ENCODE results near the gene GARIN5A. TPM values are rescaled to one million over a fixed set of nuclear protein-coding genes. Genes with fewer than 3 reads are reported as not detected.

The GARIN5A gene
- polyA plus RNA-seq, 3 donors = 0.41 TPM; not detected in 2

DNA sequence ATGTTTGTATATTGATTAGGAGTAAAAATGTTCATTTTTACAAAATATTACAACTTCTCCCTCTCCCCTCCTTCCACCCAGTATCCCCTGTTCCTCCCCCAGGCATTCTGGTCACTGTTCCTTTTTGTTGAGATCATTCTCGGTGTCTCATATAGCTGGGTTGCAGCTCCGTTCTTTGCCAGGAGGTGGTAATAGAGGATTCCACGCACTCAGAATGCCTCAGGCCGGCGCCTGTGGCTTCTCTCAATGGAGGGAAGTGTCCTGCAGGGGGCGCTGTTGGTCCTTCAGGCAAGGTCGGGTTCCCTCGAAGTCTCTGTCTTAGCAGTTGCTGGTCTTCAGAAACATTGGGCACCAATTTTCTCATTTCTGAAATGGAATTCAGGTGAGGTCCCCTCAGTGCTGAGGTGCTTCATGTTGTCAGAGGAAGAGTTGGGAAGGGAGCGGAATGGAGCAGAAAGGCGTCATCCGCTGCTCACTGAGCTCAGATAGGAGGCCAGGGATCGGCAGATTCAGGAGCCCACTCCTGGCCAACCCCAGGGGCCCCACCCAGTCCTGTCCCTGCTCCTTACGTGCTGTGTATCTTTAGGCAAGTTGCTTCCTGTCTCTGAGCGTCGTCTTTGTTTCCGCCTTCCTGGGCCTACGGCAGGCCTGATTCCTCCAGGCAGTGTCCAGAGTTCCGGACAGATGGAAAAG is 10.3 kb upstream of the GARIN5A start:
- H3K4me3 ChIP-seq (replicated peaks in 1 of 3; ENCODE audit: low read depth in 2 of 3, low read length in 3 of 3) = peak overlapping the region in 1 of 3 experiments; percentile 69
- H3K4me1 ChIP-seq (ENCODE audit: control insufficient read depth in 1 of 2, insufficient read depth in 2 of 2, low read length in 2 of 2) = peaks cover 53 to 63% of the 10 kb centered on the region in 2 donors
- 86% methylated on average over 14 of the region's 18 CpGs for WGBS (ENCODE audit: insufficient coverage)
- H3K27ac ChIP-seq (ENCODE audit: low read depth in 1 of 2, low read length in 2 of 2) = peak overlapping the region; percentile 19 to 68
- H3K27me3 Mint-ChIP-seq (ENCODE audit: low read depth in 3 of 3) = peaks cover 1 to 7% (median 7%) of the 10 kb centered on the region in 3 donors
- H3K4me3 Mint-ChIP-seq = no peak overlapping the region
- peak; percentile 29 to 41 (median 41) for DNase-seq
- H3K4me1 Mint-ChIP-seq = peaks cover 62% of the 10 kb centered on the region
- peaks cover 7 to 30% (median 18%) of the 10 kb centered on the region in 7 donors for H3K9me3 Mint-ChIP-seq
- peaks cover 12 to 15% of the 10 kb centered on the region in 2 donors for H3K36me3 ChIP-seq (replicated peaks in 1 of 2; ENCODE audit: control insufficient read depth in 1 of 2, insufficient read depth in 2 of 2, low read length in 2 of 2)
- H3K27me3 ChIP-seq (ENCODE audit: control insufficient read depth in 2 of 2, insufficient read depth in 2 of 2, low read length in 2 of 2) = no peaks in the 10 kb centered on the region
- H3K36me3 Mint-ChIP-seq = peaks cover 11 to 25% of the 10 kb centered on the region in 2 donors
- intact Hi-C loops (cut with micrococcal nuclease) = loop anchor here in 1 of 2 donors (2.0 kb wide), 1 partner anchor 70 kb away; no protein-coding TSS in a partner anchor
- no peak overlapping the region for H2AFZ ChIP-seq (ENCODE audit: insufficient read depth, low read depth, low read length, poor library complexity, severe bottlenecking)
- peaks cover 5 to 15% of the 10 kb centered on the region in 2 donors for H3K9me3 ChIP-seq (replicated peaks in 1 of 2; ENCODE audit: control insufficient read depth in 1 of 2, insufficient read depth in 1 of 2, low read length in 2 of 2)
- peak overlapping the region; percentile 71 for H3K4me2 ChIP-seq (replicated peaks; ENCODE audit: extremely low read depth, low read length, poor library complexity, severe bottlenecking)
- TF ChIP-seq, protein P1, sequence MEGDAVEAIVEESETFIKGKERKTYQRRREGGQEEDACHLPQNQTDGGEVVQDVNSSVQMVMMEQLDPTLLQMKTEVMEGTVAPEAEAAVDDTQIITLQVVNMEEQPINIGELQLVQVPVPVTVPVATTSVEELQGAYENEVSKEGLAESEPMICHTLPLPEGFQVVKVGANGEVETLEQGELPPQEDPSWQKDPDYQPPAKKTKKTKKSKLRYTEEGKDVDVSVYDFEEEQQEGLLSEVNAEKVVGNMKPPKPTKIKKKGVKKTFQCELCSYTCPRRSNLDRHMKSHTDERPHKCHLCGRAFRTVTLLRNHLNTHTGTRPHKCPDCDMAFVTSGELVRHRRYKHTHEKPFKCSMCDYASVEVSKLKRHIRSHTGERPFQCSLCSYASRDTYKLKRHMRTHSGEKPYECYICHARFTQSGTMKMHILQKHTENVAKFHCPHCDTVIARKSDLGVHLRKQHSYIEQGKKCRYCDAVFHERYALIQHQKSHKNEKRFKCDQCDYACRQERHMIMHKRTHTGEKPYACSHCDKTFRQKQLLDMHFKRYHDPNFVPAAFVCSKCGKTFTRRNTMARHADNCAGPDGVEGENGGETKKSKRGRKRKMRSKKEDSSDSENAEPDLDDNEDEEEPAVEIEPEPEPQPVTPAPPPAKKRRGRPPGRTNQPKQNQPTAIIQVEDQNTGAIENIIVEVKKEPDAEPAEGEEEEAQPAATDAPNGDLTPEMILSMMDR (IDR thresholded peaks at IDR 0.05) = peak; percentile 65
- no peaks in the 10 kb centered on the region for H3K79me2 ChIP-seq (ENCODE audit: insufficient read depth, low read length)
- H4K20me1 ChIP-seq (ENCODE audit: insufficient read depth, low read length) = peaks cover 8% of the 10 kb centered on the region
- H3K27ac Mint-ChIP-seq = peak overlapping the region; percentile 14 to 94 (median 50)
- H3K9ac ChIP-seq (ENCODE audit: insufficient read depth, low read length, poor library complexity, severe bottlenecking) = no peak overlapping the region

DNA sequence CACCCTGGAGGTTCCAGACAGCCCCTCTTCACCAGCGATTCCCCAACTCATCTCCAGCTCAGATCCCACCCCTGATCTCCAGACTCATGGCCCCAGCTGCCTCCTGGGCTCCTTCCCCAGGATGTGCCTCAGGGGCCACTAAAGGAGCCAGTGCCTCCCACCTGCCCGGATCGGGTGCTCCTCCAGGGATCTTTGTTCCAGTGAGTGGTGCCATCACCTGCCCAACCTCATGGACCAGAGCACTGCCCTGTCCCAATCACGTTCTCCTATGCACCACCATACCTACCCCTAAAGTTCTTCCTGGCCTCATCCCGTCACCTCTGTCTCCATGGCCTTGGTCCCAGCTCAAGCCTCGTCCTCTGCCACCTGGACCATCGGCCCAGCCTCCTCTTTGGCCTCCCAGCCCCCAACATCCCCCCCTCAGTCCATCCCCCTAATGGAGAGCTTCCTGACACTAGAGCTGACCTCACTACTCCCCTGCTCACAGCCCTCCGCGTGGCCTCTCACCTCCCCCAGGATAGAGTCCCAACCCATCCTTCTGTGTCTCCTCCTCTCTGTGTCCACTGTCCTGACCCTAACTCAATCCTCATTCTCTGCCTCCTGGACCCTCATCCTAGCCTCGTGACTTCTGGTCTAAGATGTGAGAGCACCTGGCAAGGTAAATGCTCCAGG is 8.8 kb upstream of the GARIN5A start:
- peaks cover 0 to 5% (median 1%) of the 10 kb centered on the region in 3 donors for H3K27me3 Mint-ChIP-seq (ENCODE audit: low read depth in 3 of 3)
- peak overlapping the region in 3 of 7 donors; percentile 12 to 27 (median 26) for H3K27ac Mint-ChIP-seq
- H3K27ac ChIP-seq (ENCODE audit: low read depth in 1 of 2, low read length in 2 of 2) = no peak overlapping the region
- H3K79me2 ChIP-seq (ENCODE audit: insufficient read depth, low read length) = no peaks in the 10 kb centered on the region
- peaks cover 38 to 47% of the 10 kb centered on the region in 2 donors for H3K4me1 ChIP-seq (ENCODE audit: control insufficient read depth in 1 of 2, insufficient read depth in 2 of 2, low read length in 2 of 2)
- H3K36me3 Mint-ChIP-seq = peaks cover 20 to 34% of the 10 kb centered on the region in 2 donors
- intact Hi-C loops (cut with micrococcal nuclease) = no loop called here
- no peak overlapping the region for H3K9ac ChIP-seq (ENCODE audit: insufficient read depth, low read length, poor library complexity, severe bottlenecking)
- H3K4me2 ChIP-seq (replicated peaks; ENCODE audit: extremely low read depth, low read length, poor library complexity, severe bottlenecking) = no peak overlapping the region
- no peak overlapping the region for H3K4me3 ChIP-seq (replicated peaks in 1 of 3; ENCODE audit: low read depth in 2 of 3, low read length in 3 of 3)
- TF ChIP-seq, protein P1 (IDR thresholded peaks at IDR 0.05) = no peak
- H4K20me1 ChIP-seq (ENCODE audit: insufficient read depth, low read length) = peaks cover 10% of the 10 kb centered on the region
- H3K27me3 ChIP-seq (ENCODE audit: control insufficient read depth in 2 of 2, insufficient read depth in 2 of 2, low read length in 2 of 2) = no peaks in the 10 kb centered on the region
- peaks cover 5 to 11% of the 10 kb centered on the region in 2 donors for H3K9me3 ChIP-seq (replicated peaks in 1 of 2; ENCODE audit: control insufficient read depth in 1 of 2, insufficient read depth in 1 of 2, low read length in 2 of 2)
- H3K4me1 Mint-ChIP-seq = peaks cover 48% of the 10 kb centered on the region
- H3K4me3 Mint-ChIP-seq = no peak overlapping the region
- WGBS (ENCODE audit: insufficient coverage) = 92% methylated on average over 9 of the region's 10 CpGs
- H3K9me3 Mint-ChIP-seq = peaks cover 5 to 24% (median 15%) of the 10 kb centered on the region in 7 donors
- no peak for DNase-seq
- peaks cover 27 to 30% of the 10 kb centered on the region in 2 donors for H3K36me3 ChIP-seq (replicated peaks in 1 of 2; ENCODE audit: control insufficient read depth in 1 of 2, insufficient read depth in 2 of 2, low read length in 2 of 2)
- H2AFZ ChIP-seq (ENCODE audit: insufficient read depth, low read depth, low read length, poor library complexity, severe bottlenecking) = no peak overlapping the region

Data from CD14-positive monocyte (primary cell).